ENCODE results near the gene BCAS3. TPM values are rescaled to one million over a fixed set of nuclear protein-coding genes. Genes with fewer than 3 reads are reported as not detected.
"Not testable (repeated sequence)": the region's sequence is repeated elsewhere in the genome, so short reads cannot be mapped to it uniquely, and the experiment has no call there.

The BCAS3 gene
- total RNA-seq, 1 donor: 23.7 TPM

DNA sequence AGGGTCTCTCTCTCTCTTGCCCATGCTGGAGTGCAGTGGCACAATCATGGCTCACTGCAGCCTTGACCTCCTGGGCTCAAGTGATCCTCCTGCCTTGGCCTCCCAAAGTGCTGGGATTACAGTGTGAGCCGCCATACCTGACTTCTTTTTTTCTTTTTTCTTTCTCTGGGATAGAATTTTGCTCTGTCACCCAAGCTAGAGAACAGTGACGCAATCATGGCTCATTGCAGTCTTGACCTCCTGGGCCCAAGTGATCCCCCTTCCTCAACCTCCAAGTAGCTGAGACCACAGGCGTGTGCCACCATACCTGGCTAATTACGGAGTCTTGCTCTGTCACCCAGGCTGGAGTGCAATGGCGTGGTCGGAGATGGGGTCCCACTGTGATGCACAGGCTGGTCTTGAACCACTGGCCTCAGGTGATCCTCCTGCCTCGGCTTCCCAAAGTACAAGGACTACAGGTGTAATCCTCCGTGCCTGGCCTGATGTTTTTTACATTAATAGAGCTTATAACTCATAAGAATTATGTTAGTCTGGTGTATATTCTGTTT, 76.5 kb downstream of the BCAS3 start:
- no peak for DNase-seq (ENCODE audit: low read depth)
- no peak for TF ChIP-seq CTCF (IDR thresholded peaks at IDR 0.05; ENCODE audit: insufficient read depth, low read depth, low read length)
- no peak overlapping the region for H3K4me3 ChIP-seq (ENCODE audit: low read depth, low read length)

GRCh38 chr17:60756798-60757197, 79.1 kb downstream of the BCAS3 start:
- not testable (repeated sequence) for DNase-seq (ENCODE audit: low read depth); H3K4me3 ChIP-seq (ENCODE audit: low read depth, low read length)

DNA sequence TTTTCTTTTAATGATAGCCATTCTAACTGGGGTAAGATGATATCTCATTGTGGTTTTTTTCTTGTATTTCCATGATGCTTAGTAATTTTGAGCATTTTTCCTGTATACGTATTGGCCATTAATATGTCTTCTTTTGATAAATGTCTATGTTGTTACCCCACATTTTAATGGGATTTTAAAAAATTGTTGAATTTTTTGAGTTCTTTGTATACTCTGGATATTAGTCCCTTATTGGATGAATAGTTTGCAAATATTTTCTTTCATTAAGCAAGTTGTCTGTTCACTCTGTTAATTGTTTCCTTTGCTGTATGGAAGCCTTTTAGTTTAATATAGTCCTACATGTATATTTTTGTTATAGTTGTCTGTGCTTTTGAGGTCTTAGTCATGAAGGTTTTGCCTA, 79.8 kb downstream of the BCAS3 start:
- no peak overlapping the region for H3K4me3 ChIP-seq (ENCODE audit: low read depth, low read length)
- no peak for DNase-seq (ENCODE audit: low read depth)
- no peak for TF ChIP-seq CTCF (IDR thresholded peaks at IDR 0.05; ENCODE audit: insufficient read depth, low read depth, low read length)

DNA sequence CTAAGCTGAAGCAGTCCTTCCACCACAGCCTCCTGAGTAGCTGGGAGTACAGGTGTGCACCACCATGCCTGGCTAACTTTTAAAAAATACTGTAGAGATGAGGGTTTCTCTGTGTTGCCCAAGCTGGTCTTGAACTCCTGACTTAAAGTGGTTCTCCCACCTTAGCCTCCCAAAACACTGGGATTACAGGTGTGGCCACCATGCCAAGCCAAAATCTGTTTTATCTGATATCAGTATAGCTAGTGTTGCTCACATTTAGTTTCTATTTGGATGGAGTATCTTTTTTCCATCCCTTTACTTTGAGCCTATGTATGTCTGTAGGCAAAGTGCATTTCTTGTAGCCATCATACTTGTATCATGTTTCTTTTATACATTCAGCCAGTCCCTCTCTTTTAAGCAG, 82.1 kb downstream of the BCAS3 start:
- no peak for TF ChIP-seq CTCF (IDR thresholded peaks at IDR 0.05; ENCODE audit: insufficient read depth, low read depth, low read length)
- no peak for DNase-seq (ENCODE audit: low read depth)

DNA sequence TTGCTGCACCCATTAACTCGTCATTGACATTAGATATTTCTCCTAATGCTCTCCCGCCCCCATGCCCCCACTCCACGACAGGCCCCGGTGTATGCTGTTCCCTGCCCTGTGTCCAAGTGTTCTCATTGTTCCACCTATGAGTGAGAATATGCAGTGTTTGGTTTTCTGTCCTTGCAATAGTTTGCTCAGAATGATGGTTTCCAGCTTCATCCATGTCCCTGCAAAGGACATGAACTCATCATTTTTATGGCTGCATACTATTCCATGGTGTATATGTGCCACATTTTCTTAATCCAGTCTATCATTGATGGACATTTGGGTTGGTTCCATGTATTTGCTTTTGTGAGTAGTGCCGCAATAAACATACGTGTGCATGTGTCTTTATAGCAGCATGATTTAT, 83.7 kb downstream of the BCAS3 start:
- DNase-seq (ENCODE audit: low read depth); H3K4me3 ChIP-seq (ENCODE audit: low read depth, low read length): not testable (repeated sequence)

More for the DNA sequence above, 82.1 kb downstream of the BCAS3 start:
- H3K4me3 ChIP-seq (ENCODE audit: low read depth, low read length): no peak overlapping the region

DNA sequence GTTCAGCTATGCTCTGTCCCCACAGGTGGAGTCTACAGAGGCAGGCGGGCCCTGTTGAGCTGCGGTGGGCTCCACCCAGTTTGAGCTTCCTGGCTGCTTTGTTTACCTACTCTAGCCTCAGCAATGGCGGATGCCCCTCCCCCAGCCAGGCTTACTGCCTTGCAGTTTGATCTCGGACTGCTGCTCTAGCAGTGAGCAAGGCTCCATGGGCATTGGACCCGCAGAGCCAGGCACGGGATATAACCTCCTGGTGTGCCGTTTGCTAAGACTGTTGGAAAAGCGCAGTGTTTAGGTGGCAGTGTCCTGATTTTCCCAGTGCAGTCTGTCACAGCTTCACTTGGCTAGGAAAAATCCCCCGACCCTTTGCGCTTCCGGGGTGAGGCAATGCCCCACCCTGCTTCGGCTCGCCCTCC, 89.1 kb downstream of the BCAS3 start:
- DNase-seq (ENCODE audit: low read depth): no peak
- H3K4me3 ChIP-seq (ENCODE audit: low read depth, low read length): no peak overlapping the region
- no peak for TF ChIP-seq CTCF (IDR thresholded peaks at IDR 0.05; ENCODE audit: insufficient read depth, low read depth, low read length)

DNA sequence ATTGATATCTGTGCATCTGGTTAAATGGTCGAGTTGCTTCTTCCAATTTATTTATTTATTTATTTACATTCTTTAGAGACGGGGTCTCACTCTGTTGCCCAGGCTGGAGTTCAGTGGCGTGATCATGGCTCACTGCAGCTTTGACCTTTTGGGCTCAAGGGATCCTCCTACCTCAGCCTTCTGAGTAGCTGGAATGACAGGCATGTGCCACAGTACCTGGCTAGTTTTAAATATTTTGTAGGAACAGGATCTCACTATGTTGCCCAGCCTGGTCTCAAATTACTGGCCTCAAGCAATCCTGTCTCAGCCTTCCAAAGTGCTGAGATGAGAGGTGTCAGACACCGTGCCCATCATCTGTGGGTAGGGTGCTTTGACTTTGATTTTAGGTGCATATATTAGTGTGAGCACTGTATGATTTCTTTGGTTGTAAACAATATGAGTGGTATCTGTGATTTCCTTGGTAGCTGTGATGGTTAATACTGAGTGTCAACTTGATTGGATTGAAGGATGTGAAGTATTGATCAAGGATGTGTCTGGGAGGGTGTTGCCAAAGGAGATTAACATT, 90.2 kb downstream of the BCAS3 start:
- no peak overlapping the region for H3K4me3 ChIP-seq (ENCODE audit: low read depth, low read length)
- no peak for TF ChIP-seq CTCF (IDR thresholded peaks at IDR 0.05; ENCODE audit: insufficient read depth, low read depth, low read length)
- DNase-seq (ENCODE audit: low read depth): no peak

GRCh38 chr17:60769327-60769726, 91.7 kb downstream of the BCAS3 start:
- DNase-seq (ENCODE audit: low read depth): no peak

More at GRCh38 chr17:60769327-60769726, 91.7 kb downstream of the BCAS3 start:
- TF ChIP-seq CTCF (IDR thresholded peaks at IDR 0.05; ENCODE audit: insufficient read depth, low read depth, low read length): no peak
- no peak overlapping the region for H3K4me3 ChIP-seq (ENCODE audit: low read depth, low read length)
